ENCODE data around the gene MRI1. TPM values are rescaled to one million over a fixed set of nuclear protein-coding genes. Genes with fewer than 3 reads are reported as not detected.

The MRI1 gene
- total RNA-seq, 2 donors from 2014 or later: 37.6 to 42.2 TPM

Other genes with a start within 250 kb of the MRI1 start
- 10 to 100 TPM; 76.5 to 88.1 TPM for gene C19orf53, start 9.9 kb downstream of the MRI1 start, total RNA-seq
- 10 to 100 TPM; 11.1 to 12.0 TPM for gene ZSWIM4, start 30.9 kb downstream of the MRI1 start, total RNA-seq
- gene NANOS3, start 112.6 kb downstream of the MRI1 start, total RNA-seq: 1 to 10 TPM; 3.1 to 3.8 TPM
- 10 to 100 TPM; 13.2 to 15.7 TPM for gene BRME1, start 141.6 kb downstream of the MRI1 start, total RNA-seq
- gene CC2D1A, start 141.7 kb downstream of the MRI1 start, total RNA-seq: 10 to 100 TPM; 39.4 to 44.7 TPM
- under 1 TPM in 1 of 2 donors, not detected in 1; 0.81 TPM for gene PODNL1, start 173.9 kb downstream of the MRI1 start, total RNA-seq
- gene DCAF15, start 188.0 kb downstream of the MRI1 start, total RNA-seq: 10 to 100 TPM; 62.9 to 79.8 TPM
- gene RFX1, start 241.8 kb downstream of the MRI1 start, total RNA-seq: 10 to 100 TPM; 11.4 to 11.9 TPM